IMR-90 (cell line): ENCODE results near the gene GRIK1.

Source experiments
- BHLHE40 ChIP-seq: fragments of 150-350 bp; IDR thresholded peaks from 2 replicates; pipeline ENCODE4 v1.6.1; 2016; ENCODE audit warnings: mild to moderate bottlenecking, low read depth, low read length
- CEBPB ChIP-seq: IDR thresholded peaks from 2 replicates; pipeline ENCODE4 v1.6.1; 2012; ENCODE audit warnings: low read depth, low read length, improper control_type of control experiment
- CTCF ChIP-seq: conservative IDR thresholded peaks from 2 replicates; pipeline ENCODE4 v1.5.1; 2012; ENCODE audit warnings: mild to moderate bottlenecking, low read depth, low read length, improper control_type of control experiment
- FOS ChIP-seq: fragments of 150-350 bp; IDR thresholded peaks from 2 replicates; pipeline ENCODE4 v1.6.1; 2016; ENCODE audit warnings: low read depth, low read length
- MAFK ChIP-seq: IDR thresholded peaks from 2 replicates; pipeline ENCODE4 v1.6.1; 2012; ENCODE audit warnings: low read depth, low read length, improper control_type of control experiment
- POLR2A ChIP-seq: IDR thresholded peaks from 2 replicates; pipeline ENCODE4 v1.6.1; 2012; ENCODE audit warnings: mild to moderate bottlenecking, low read depth, low read length
- RCOR1 ChIP-seq: IDR thresholded peaks from 2 replicates; pipeline ENCODE4 v1.6.1; 2012; ENCODE audit warnings: mild to moderate bottlenecking, low read length, improper control_type of control experiment; ENCODE audit not compliant: insufficient replicate concordance
- RFX5 ChIP-seq: IDR thresholded peaks from 2 replicates; pipeline ENCODE4 v1.8.0; 2012; ENCODE audit warnings: low read depth, mild to moderate bottlenecking, low read length, moderate library complexity
- SMC3 ChIP-seq: fragments of 150-350 bp; IDR thresholded peaks from 2 replicates; pipeline ENCODE4 v1.6.1; 2016; ENCODE audit warnings: low read depth, mild to moderate bottlenecking, antibody characterized with exemption, low read length, moderate library complexity

- no peak for TF ChIP-seq POLR2A
- TF ChIP-seq CTCF: no peak
- TF ChIP-seq RCOR1: no peak
- TF ChIP-seq FOS: no peak
- TF ChIP-seq RFX5: no peak
- no peak for TF ChIP-seq CEBPB
- TF ChIP-seq BHLHE40: no peak
- TF ChIP-seq SMC3: no peak
- no peak for TF ChIP-seq MAFK
Measured at GRCh38 chr21:29506214-29506613, 433.6 kb downstream of the GRIK1 start.
